Suprapubic skin (tissue), 4 donors: ENCODE data around the gene EFHD1. TPM values are rescaled to one million over a fixed set of nuclear protein-coding genes. Genes with fewer than 3 reads are reported as not detected.

Experiments
- DNase-seq, 2 donors: peaks; one replicate each; pipeline ENCODE4 v3.0.0-alpha.2; 2019; ENCODE audit warnings: low spot score in 2 of 2
- H3K27ac ChIP-seq: fragments of 200-600 bp; sonication (generic); one replicate; pipeline ENCODE4 v1.5.1; 2019
- H3K27me3 ChIP-seq: fragments of 200-600 bp; sonication (generic); one replicate; pipeline ENCODE4 v1.5.1; 2019
- H3K36me3 ChIP-seq: fragments of 200-600 bp; sonication (generic); one replicate; pipeline ENCODE4 v1.5.1; 2019
- H3K4me1 ChIP-seq: fragments of 200-600 bp; sonication (generic); one replicate; pipeline ENCODE4 v1.5.1; 2019
- H3K4me3 ChIP-seq: fragments of 200-600 bp; sonication (generic); one replicate; pipeline ENCODE4 v1.5.1; 2019; ENCODE audit warnings: mild to moderate bottlenecking
- H3K9me3 ChIP-seq: fragments of 200-600 bp; sonication (generic); one replicate; pipeline ENCODE4 v1.5.1; 2019
- EP300 ChIP-seq: sonication (generic); formaldehyde crosslinking; IDR thresholded peaks from one replicate; pipeline ENCODE4 v1.6.1; 2017; ENCODE audit warnings: antibody characterized with exemption
- POLR2A ChIP-seq, 2 donors: fragments of 450-650 bp; IDR thresholded peaks; one replicate each; pipeline ENCODE4 v1.6.1; 2017; ENCODE audit warnings: antibody characterized with exemption in 2 of 2, mild to moderate bottlenecking in 2 of 2, moderate library complexity in 2 of 2
- POLR2AphosphoS5 ChIP-seq, 3 donors: sonication (generic); formaldehyde crosslinking; IDR thresholded peaks; one replicate each; pipeline ENCODE4 v1.6.1; 2017; ENCODE audit warnings: antibody characterized with exemption in 3 of 3
- WGBS: methylation state at CpG from one replicate; pipeline ENCODE4 v1.1.5; 2018; 5-methylcytosine and 5-hydroxymethylcytosine counted together
- total RNA-seq, 4 donors: library from RNA; depleted of rRNA; stranded (reverse); fragments of >200 nt; gene quantifications; one replicate each; pipeline ENCODE4 v1.1.0, GENCODE V29; 2016
- TF ChIP-seq, protein P1 (sequence below), 2 donors: fragments of 200-600 bp in 1 of 2; fragments of 450-650 bp in 1 of 2; sonication (generic) in 1 of 2; IDR thresholded peaks; one replicate each; pipeline ENCODE4 v1.5.1; 2016 to 2019; ENCODE audit warnings: antibody characterized with exemption in 2 of 2, mild to moderate bottlenecking in 1 of 2, moderate library complexity in 1 of 2

Gene EFHD1
- total RNA-seq, 4 donors from 2014 or later, result 4.2 to 18.4 (median 16.6) TPM

DNA sequence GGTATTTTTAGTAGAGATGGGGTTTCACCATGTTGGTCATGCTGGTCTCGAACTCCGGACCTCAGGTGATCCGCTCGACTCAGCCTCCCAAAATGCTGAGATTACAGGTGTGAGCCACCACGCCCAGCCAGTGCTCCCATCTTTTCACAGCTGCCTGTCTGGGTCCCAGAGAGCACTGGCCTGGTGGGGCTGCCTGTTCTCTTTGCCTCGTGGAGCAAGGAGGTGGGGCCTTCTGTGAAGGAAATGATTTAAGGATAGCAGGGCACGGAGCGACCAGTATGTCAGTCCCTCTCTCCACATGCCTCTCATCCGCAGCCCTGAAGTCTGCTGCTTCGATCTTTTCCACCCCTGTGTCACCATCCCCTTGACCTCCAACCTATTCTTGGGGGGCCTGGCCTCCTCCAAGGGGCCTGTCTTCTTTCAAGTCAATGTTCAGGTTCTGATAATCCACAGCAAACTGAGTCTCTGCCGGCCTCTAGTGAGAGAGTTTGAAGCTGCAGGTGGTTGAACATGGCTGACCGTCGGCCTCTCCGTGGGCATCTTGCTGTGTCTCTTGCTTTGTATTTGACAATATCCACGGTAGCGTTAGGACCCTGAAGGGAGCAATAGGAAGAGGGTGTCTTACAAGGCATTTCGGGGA, 35.5 kb downstream of the EFHD1 start:
- no peak for DNase-seq
- WGBS, result 80% methylated on average over 17 of the region's 17 CpGs

DNA sequence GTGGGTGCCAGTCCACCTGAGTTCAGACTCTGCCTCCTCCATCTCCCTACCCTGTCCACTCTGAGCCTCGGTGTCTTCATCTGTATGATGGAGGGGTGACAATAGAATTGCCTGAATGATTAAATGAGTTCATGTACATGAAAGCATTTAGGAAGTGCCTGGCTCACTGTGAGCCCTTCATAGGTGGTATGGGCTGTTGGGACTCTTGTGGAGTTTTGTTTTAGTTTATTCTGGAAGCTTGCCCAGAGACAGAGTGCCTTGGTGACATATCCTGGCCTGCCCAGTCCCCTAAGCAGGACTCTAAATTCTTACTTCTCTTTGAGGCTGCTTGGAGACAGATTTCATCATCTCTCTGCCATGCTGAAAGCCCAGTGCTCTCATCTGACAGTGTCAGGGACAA, 39.2 kb downstream of the EFHD1 start:
- Histone ChIP-seq H3K36me3 (peaks cover 4% of the 10 kb centered on the region), H3K4me3 (no peak overlapping the region), H3K27me3 (no peaks in the 10 kb centered on the region), H3K27ac (no peak overlapping the region), H3K4me1 (no peaks in the 10 kb centered on the region), H3K9me3 (no peaks in the 10 kb centered on the region)
- no peak for DNase-seq
- 100% methylated on average over 1 of the region's 1 CpG for WGBS
- TF ChIP-seq POLR2AphosphoS5 (IDR thresholded peaks at IDR 0.05) (no peak), POLR2A (IDR thresholded peaks at IDR 0.05) (no peak), EP300 (no peak)
- TF ChIP-seq, protein P1, sequence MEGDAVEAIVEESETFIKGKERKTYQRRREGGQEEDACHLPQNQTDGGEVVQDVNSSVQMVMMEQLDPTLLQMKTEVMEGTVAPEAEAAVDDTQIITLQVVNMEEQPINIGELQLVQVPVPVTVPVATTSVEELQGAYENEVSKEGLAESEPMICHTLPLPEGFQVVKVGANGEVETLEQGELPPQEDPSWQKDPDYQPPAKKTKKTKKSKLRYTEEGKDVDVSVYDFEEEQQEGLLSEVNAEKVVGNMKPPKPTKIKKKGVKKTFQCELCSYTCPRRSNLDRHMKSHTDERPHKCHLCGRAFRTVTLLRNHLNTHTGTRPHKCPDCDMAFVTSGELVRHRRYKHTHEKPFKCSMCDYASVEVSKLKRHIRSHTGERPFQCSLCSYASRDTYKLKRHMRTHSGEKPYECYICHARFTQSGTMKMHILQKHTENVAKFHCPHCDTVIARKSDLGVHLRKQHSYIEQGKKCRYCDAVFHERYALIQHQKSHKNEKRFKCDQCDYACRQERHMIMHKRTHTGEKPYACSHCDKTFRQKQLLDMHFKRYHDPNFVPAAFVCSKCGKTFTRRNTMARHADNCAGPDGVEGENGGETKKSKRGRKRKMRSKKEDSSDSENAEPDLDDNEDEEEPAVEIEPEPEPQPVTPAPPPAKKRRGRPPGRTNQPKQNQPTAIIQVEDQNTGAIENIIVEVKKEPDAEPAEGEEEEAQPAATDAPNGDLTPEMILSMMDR (IDR thresholded peaks at IDR 0.05), result no peak

More for the DNA sequence above, 35.5 kb downstream of the EFHD1 start:
- Histone ChIP-seq H3K27ac (no peak overlapping the region), H3K9me3 (no peaks in the 10 kb centered on the region), H3K4me3 (no peak overlapping the region), H3K27me3 (no peaks in the 10 kb centered on the region), H3K36me3 (peaks cover 4% of the 10 kb centered on the region), H3K4me1 (no peaks in the 10 kb centered on the region)
- TF ChIP-seq, protein P1 (IDR thresholded peaks at IDR 0.05), result peak in 1 of 2 donors; percentile 28
- no peak for TF ChIP-seq EP300

DNA sequence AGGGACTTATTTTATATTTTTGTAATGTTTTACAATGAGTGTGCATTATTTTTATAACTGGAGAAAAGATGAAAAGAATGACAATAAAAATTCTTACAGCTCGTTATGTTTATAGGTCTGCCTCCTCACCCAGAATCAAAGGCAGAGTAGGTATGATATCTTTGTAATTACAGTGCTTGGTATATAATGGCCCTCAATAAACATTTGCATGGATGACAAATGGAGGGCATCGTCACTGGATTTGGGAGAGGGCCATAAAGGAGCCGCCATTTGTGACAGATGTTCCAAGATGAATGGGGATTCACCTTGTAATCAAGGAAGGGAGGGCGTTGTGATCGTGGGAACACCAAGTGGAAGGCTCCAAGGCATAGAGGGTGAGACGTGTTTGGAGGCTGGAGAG, 41.1 kb downstream of the EFHD1 start:
- no peaks in the 10 kb centered on the region for H3K27me3 ChIP-seq
- no peak for DNase-seq
- no peak overlapping the region for H3K4me3 ChIP-seq
- 62% methylated on average over 6 of the region's 6 CpGs for WGBS
- no peak overlapping the region for H3K27ac ChIP-seq
- TF ChIP-seq, protein P1 (IDR thresholded peaks at IDR 0.05), result no peak
- TF ChIP-seq POLR2A (IDR thresholded peaks at IDR 0.05) (no peak), EP300 (no peak), POLR2AphosphoS5 (IDR thresholded peaks at IDR 0.05) (no peak)
- no peaks in the 10 kb centered on the region for H3K9me3 ChIP-seq
- H3K4me1 ChIP-seq, result no peaks in the 10 kb centered on the region
- peaks cover 4% of the 10 kb centered on the region for H3K36me3 ChIP-seq

DNA sequence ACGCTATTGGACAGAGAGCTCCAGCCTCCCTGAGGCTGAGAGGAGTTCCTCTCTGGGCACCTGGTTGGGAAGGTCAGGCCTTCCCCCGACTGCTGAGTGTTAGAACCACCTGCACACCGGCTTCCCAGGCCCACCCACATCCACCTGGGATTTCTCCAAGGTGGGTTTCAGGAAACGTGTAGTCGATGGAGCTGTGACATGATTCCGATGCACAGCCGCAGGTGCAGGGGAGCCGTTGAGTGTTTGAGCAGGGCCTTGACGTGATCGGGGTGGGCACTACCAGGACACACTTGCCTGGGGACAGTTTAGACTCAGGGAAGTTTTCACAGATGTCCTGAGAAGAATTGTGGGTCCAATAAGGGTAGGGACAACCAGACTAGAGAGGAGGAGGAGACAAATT, 42.0 kb downstream of the EFHD1 start:
- no peaks in the 10 kb centered on the region for H3K4me1 ChIP-seq
- no peak for DNase-seq
- H3K4me3 ChIP-seq, result no peak overlapping the region
- no peak for TF ChIP-seq POLR2A (IDR thresholded peaks at IDR 0.05)
- H3K27ac ChIP-seq, result no peak overlapping the region
- WGBS, result 93% methylated on average over 10 of the region's 10 CpGs
- no peaks in the 10 kb centered on the region for H3K27me3 ChIP-seq
- peaks cover 4% of the 10 kb centered on the region for H3K36me3 ChIP-seq
- no peaks in the 10 kb centered on the region for H3K9me3 ChIP-seq

DNA sequence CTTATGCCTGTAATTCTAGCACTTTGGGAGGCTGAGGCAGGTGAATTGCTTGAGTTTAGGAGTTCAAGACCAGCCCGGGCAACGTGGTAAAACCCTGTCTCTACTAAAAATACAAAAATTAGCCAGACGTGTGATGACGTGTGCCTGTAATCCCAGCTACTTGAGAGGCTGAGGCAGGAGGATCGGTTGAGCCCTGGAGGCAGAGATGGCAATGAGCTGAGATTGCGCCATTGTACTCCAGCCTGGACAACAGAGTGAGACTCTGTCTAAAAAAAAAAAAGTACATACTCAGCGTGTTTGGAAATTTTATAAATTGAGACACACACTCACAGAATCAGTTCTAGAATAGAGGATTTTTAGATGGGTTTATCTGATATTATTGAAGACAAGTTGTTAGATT, 46.6 kb downstream of the EFHD1 start:
- no peak overlapping the region for H3K27ac ChIP-seq
- no peaks in the 10 kb centered on the region for H3K9me3 ChIP-seq
- no peaks in the 10 kb centered on the region for H3K27me3 ChIP-seq
- no peak for DNase-seq
- 78% methylated on average over 7 of the region's 7 CpGs for WGBS
- H3K4me3 ChIP-seq, result no peak overlapping the region
- H3K4me1 ChIP-seq, result no peaks in the 10 kb centered on the region
- TF ChIP-seq POLR2A (IDR thresholded peaks at IDR 0.05) (no peak), EP300 (no peak), POLR2AphosphoS5 (IDR thresholded peaks at IDR 0.05) (no peak)
- TF ChIP-seq, protein P1 (IDR thresholded peaks at IDR 0.05), result no peak
- H3K36me3 ChIP-seq, result no peaks in the 10 kb centered on the region

DNA sequence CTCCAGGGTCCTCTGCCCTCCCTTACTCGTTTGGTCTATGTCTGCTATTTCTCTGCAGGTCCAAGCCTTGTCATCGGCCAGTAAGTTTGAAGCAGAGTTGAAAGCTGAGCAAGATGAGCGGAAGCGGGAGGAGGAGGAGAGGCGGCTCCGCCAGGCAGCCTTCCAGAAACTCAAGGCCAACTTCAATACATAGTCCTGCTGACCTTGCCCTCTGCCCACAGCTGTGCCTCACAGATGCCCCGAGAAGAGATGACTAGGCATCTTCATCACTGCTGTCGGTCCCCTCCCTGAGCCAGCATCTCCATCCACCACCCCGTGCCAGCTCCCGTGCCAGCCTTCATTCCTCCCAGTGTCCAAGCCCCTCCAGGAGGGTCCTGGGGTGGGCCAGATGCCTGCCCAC, 48.1 kb downstream of the EFHD1 start:
- WGBS, result 86% methylated on average over 10 of the region's 10 CpGs
- no peaks in the 10 kb centered on the region for H3K36me3 ChIP-seq
- H3K9me3 ChIP-seq, result no peaks in the 10 kb centered on the region
- H3K4me3 ChIP-seq, result no peak overlapping the region
- H3K27ac ChIP-seq, result no peak overlapping the region
- TF ChIP-seq EP300 (no peak), POLR2A (IDR thresholded peaks at IDR 0.05) (no peak), POLR2AphosphoS5 (IDR thresholded peaks at IDR 0.05) (no peak)
- TF ChIP-seq, protein P1 (IDR thresholded peaks at IDR 0.05), result no peak
- H3K4me1 ChIP-seq, result no peaks in the 10 kb centered on the region
- DNase-seq, result no peak
- no peaks in the 10 kb centered on the region for H3K27me3 ChIP-seq
